NOMO-1 treated with dmso at 0.1 percent for 144 hours (cell line): ENCODE results near the gene APBA1.

Experiments
- DNase-seq: peaks from one replicate; lab custom pipeline; 2025; ENCODE audit not compliant: unreplicated experiment; lab: John Stamatoyannopoulos, UW

Gene APBA1

DNA sequence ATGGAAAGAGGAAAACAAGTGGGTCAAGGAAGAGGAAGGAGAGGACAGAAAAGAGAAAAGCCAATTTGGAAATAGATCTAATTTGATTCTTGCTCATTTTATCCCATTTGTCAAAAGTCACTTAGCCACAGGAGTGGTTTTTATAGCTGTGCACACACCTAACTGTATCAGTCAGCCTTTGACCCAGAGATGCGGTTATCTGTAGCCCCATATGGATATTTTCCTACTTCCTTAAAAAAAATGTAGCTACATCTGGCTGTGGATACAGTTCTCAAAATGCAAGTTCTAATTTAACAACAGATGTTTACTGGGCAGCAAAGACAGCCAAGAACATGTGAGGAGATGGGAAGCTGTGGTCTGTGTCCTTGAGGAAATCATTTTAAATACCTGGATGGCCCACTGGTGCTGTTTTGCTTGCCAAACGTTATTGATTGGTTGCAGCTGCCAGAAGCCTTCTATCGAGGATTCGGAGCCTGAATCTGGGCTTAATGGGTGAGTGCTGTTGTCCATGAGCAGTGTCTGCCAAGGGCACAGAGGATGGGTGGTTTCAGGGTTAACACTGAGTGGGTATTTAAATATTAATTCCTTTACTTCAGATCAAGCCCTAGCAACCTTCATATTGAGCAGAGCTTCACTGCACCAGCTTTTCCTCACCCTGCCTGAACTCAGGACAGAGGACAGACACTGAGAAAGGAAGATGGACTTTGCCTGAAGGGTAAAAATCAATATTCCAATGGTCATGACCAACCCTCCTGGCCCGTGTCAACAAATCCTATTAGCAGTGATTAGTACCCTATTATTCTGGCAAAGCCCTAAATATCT, 92.2 kb downstream of the APBA1 start:
- DNase-seq = no peak

DNA sequence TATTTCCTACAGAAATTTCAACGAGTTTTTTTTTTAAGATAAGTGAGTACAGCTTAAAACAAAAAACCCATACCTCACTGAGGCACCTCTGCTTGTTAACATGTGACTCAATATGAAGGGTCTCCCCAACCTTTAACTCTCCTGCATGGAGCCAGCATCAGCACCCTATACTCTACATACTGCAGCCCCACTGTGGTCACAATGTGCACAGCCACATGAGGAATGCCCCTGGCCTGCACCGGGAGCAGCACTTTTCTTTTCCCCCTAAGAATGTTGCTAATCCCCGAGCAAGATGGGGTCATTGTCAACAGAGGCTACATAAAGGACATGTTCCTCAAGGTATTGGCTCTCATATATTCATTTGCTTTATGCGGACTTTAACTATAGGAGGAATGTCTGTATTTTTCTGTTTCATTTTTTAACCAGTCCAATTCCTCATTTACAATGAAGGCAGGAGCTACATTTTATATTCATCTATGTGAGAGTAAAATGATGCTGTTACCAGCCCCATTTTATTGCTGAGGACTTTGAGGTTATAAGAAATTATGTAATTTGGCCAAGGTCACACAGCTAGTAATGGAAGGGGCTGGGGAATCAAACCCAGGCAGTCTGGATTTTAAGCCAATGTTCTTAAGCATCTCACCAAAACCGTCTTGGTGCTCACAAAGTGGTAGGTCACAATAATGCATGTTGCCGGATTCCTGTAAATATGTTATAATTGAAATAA, 93.0 kb downstream of the APBA1 start:
- no peak for DNase-seq

DNA sequence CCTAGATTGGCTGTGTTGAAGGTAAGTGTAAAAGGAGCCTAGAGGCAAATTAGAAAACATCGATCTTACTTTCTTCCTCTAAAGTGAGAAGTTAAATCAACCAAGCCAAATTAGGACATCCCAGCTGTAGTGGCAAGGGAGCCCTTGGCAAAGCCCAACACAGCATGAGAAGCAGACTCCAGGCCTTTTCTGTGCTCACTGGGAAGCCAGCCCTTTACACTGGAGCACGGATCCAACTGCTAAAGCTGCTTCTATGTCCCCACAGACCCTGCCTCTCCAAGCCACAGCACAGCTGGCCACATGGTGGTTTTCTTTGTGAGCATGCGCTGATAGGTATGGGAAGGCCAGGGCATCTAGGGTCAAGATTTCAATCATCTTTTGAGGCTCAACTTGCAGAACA, 94.1 kb downstream of the APBA1 start:
- DNase-seq = no peak

DNA sequence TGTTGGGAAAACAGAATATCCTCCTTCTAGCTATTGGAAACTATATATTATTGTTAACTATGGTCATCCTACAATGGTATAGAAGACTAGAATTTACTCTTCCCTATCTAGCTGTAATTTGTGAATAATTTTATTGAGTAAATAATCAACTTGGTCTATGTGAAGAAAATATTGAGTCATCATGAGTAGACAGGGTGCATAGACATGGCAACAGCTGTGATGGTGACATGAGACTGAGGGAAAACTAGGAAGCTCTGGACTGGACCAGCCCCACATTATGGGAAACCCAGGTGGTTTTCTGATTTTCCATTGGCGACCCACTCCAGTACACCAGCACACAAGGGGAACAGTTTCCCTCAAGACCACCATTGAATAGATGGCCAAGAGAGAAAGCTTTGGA, 95.0 kb downstream of the APBA1 start:
- no peak for DNase-seq

DNA sequence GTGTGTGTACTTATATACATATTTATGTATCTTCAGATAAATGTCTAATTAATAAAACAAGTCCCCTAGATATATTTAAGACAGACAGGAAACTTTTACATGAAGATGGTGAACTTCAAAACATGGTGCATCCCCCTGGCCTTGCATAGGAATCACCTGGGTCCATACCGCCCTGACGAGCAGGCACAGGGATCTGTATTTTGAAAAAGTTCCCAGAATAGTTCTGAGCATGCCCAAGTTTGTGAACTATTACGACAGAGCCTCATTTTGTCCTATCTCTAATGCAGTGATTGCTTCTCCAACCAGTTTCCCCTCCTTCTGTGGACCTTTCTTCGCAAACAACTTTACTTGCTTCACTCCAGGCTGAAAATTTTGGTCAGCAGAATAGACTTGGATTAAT, 98.1 kb downstream of the APBA1 start:
- no peak for DNase-seq

DNA sequence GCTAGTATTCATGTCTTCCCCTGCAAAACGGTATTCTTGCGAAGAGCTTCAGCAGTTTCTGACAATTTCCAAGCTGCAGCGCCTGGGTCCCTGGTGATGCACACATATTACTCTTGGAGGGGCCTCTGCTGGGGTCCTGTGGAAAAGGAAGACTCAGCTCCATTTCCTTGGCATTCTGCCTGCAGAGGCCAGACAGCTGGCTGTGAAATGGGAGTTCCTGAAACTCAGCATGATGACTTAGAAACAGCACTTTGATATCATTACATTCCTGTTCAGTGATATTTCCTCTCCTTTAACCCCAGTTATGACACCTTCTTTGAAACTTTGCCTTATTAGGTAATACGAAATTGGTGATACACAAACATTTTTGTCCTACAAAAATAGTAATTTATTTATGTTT, 98.5 kb downstream of the APBA1 start:
- DNase-seq = no peak

DNA sequence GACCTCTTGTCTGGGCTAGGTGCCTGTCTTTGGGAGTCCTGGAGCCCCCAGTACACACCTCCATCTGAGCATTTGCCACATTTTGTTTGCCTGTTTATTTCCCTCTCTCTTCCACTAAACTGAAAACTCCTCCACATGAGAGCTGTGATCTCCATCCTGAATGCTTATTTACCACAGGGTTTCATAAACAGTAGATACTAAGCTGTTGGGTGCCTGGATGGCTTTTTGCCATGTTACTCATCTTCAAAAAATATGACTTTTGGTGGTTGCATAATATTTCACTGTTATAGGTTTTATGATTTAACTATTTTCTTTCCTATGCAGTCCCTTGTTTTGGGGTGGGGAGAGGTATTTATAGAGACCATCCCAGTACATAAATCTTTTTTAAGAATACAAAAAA, 99.6 kb downstream of the APBA1 start:
- no peak for DNase-seq

DNA sequence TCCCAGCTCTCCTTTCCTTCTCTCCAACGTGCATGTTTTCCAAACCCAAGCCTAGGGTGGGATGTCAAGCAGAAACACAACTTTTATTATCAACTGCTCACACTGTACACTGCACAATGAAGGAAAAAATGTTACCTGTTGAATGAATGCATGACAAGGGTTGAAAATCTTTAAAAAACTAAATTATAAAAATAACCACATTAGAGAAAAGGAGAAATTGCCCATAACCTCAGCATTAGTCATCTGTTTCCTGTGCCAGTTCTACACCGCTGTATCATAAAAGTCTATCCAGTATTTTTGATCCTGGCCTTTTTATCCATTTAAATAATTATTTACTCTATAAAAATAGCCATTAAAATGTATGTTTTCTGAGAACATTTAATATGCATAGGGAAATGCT, 101.1 kb downstream of the APBA1 start:
- DNase-seq = no peak

DNA sequence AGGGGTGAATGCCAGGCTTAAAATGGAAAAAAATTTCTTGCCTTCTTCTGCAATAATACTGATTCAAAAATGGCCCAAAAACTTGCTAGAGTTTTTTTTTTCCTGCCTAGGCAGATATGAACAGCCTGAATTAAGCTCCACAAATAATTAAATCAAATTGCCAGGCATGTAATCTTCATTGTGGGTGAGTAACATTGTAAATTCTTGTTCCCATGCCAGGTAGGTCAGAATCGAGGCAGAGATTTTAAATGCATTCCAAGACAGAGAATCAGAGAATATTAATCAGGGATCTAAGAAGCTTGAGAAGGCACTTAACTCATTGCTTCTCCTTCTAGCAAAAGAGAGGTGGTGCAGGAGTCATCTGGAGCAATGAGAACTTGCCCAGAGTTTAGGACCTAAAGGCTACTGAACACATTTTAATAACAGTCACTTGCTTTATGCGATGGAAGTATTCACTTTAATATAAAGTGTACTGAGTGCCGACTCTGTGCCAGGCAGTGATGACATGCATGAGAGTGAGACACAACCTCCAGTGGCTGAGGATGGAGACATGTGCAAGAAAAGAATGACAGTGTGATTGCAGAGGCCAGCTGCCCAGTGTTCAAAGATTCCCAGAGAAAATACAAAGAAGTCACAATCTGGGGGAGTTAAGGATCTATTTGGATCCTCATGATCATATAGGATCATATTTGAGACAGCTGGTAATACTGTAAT, 102.3 kb downstream of the APBA1 start:
- DNase-seq = no peak

DNA sequence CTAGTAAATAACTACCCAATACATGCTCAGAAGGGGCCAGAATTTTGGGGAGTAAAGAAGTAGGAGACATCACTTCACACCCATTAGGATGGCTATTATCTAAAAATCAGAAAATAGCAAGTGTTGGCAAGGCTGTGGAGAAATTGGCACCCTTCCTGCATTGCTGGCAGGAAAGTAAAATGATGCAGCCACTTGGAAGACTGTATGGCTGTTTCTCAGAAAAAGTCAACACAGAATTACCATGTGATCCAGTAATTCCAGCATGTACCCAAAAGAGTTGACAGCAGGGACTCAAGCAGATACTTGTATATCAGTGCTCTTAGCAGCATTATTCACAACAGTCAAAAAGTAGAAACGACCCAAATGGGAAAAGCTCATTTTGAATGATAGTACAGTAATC, 107.6 kb downstream of the APBA1 start:
- DNase-seq = no peak

DNA sequence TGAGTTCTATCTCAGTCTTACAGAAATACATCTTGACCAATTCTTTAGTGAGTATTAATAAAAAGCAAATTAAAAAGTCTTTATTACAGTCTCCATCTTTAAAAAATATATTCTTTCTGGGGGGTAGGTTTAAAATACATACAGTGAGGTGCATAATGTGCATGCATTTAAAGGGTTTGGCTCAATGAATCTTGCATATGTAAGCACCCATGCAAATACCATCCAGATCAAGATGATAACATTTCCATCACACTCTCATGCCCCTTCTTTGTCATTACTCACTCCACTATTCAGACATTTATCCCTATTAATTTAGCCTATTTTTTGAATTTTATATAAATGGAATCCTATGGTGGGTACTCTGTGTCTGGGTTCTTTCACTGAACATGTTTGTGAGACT, 113.0 kb downstream of the APBA1 start:
- no peak for DNase-seq

DNA sequence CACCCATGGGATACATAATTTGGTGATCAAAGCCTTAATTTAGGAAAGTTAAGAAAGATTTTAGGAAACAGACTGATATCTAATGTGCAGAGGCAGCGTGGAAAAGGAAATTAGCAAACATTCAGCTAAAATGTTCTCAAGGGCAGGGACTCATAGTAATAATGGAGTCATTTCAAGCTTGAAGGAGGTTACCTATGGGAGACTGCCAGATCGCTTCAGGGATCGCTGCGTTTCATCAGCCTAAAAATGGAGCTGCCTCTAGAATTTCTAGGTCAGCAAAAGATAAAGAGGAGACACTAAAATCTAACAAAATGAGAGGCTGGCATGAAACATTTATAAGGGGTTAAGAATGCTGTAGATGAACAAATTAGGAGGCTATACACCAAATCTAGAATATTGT, 115.5 kb downstream of the APBA1 start:
- DNase-seq = no peak

DNA sequence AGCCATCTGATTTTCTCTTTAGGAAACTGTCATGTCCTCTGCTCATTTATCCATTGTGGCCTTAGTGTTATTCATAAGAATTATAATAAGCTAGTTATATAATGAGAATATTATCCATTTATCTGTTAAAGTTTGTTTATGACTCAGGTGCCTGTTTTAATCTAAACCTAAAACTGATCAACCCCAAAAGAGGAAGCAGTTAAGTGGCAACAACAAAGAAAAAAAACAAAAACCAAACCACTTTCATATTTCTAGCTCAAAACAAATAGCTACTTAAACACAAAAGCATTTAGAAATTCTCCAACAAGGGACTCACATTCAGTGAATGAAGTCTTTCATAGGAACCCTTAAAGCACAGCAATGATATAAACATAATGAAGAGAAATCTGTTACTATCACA, 116.4 kb downstream of the APBA1 start:
- no peak for DNase-seq

DNA sequence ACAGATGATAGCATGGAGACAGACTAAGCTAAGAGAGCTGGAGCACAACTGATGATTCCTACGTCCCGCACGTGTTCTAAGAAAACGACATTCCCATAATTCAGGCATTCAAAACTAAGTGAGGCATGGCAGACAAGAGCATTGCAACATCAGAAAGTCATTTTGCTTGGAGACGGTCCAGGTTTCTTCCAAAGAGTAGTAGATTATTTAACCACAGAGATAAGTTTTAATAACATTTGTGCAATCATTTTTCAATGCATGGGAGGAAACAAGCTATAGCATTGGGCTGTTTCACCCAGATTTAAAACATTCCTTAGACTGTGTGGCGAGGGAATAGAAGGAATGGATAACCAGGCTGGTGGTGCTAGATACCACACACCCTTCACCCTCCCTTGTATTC, 117.2 kb downstream of the APBA1 start:
- no peak for DNase-seq

DNA sequence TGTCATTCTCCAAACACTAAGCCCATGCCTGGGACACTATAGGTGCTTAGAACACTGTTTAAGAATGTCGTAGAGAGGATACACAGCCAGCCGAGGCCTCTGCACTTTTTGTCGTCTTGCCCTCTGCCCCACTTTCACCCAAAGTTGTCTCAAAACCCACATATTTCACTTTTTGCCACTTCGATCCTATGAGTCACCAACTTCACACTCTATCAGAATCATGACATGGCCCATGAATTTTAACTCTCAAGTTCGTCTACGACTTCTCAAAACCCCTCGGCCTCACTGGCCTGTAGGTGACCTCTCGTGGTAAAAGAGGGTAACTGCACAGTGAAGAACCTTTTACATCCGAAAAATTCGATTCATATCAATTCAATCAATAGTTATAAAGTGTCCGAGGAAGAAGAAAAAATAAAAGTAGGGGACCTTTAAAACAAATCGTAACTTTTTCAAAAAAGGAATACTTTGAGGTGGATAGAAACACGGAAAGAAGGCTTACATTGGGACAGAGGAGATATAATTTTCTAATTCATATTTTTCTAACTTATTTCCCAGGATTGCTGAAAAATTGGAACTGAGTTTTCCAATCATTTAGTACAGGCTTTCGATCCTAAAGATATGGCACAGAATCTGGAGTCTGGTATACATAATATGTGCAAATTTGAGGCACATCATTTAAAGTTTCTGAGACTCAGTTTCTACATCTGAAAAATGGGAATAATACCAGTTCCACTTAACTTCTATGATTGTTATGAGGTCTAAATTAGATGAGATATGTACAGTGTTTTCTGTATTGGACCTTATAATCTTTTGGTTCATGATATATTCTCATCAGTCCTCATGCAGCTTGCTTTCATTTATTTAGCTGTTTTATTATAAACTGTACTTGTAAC, 122.6 kb downstream of the APBA1 start:
- DNase-seq = no peak

DNA sequence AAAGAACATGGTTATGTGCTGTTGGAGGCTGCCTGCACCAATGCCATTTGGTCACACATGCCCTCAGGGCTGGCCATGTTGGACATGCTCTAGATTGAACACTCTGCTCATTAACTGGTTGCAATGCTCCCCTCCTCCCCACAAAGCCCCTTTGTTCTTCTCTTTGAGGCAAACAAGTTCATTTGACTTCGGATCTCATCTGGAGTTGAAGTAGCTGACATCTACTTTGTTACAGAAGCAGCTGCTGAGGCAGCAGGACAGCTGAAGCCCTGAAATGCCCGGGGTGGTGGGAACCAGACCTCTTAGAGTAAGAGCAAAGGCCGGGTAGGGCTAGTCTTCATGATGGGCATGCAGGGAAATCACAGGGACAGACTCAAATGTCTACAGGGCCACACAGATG, 123.5 kb downstream of the APBA1 start:
- no peak for DNase-seq

DNA sequence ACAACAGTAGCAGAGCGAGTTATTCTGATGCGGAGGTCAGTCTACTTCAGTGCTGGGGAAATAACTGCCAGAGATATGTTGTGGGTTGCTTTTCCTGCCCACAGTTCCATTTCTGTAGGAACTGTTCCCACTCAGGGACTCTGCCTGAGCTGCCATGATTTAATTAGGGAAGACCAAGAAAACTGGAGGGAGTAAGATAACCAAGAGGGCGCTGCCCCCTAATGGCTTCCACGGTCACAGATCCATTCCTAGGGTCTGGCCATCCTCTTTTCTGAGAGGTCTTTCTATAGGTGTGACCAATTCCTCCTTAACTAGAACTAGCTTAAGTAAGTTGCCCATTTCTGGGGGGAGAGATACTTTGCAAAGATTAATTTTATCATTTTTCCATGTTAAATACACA, 125.9 kb downstream of the APBA1 start:
- no peak for DNase-seq

DNA sequence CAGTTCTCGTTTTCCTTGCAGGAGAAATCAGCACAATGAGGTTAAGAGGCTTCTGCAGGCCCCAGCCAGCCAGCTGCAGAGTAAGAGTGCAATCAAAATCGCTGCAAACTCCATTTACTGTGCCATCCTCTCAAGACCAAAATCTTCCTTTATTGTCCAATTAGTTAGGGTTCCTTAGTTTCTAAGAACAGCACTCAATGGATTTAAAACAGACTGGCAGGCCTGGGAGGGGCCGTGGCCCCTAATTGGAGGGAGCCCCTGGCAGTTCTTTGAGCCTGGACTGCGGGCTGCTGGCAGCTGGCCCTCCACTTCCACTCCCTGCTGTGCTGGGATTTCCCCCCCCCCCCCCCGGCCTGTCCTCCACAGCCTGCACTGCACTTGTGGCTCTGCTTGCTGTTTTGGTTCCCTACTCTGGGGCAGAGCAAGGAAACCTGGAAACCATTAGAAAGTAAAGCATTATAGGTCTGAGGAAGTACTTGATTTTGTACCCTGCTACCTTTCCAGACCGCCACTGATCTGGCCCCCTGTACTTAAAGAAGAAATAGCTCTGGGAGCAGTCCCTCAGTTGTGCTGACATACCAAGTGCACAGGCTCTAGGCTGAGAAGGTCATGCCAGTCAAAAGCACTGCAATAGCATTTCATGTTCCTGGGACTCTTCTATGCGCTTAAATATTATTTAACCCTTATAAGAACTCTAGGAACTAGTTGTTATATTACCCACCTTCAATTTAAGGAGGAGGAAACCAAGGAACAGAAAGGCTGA, 129.0 kb downstream of the APBA1 start:
- no peak for DNase-seq

DNA sequence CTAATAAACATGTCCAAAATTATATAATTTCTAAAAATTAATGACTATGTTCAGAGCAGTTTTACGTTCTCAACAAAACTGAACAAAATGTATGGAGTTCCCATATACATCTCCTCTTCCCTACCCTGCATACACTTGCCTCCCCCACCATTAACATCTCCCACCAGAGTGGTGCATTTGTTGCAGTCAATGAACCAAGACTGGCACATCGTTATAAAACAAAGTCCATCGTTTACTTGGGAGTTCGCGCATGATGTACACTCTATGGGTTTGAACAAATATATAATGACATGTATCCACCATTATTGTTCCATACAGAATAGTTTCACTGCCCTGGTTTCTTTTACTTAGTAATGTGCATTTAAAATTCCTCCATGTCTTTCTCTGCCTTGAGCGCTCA, 130.1 kb downstream of the APBA1 start:
- no peak for DNase-seq

DNA sequence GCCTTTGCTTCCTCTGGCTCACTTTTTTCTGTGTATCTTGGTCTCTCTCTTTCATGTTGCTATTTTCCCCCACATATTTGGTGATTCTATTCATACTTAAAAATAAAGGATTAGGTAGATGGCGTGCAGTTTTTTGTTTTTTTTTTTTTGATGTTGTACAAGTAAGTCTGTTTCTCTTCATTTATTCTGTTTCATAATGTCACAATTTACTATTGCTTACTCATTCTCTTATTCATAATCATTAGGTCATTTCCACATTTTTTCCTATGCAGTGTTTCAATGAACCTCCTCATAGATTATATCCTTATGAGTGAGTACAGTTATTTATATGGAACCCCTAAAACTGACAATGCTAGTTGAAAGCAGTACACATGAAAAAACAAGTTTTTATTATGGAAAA, 136.3 kb downstream of the APBA1 start:
- no peak for DNase-seq
